H1 (cell line): ENCODE measurements around the gene DPY30. TPM values are rescaled to one million over a fixed set of nuclear protein-coding genes. Genes with fewer than 3 reads are reported as not detected.

Experiments used
- CEBPB ChIP-seq: IDR thresholded peaks from 2 replicates; pipeline ENCODE4 v1.6.1; 2012; ENCODE audit warnings: low read depth, low read length
- EGR1 ChIP-seq: IDR thresholded peaks from 2 replicates; pipeline ENCODE4 v1.6.1; 2011; ENCODE audit warnings: low read depth, low read length, borderline replicate concordance
- HDAC2 ChIP-seq, 2 experiments: fragments of 300-600 bp in 1 of 2; sonication (generic) in 1 of 2; IDR thresholded peaks; 2 replicates each; pipeline ENCODE4 v1.6.1; 2011 to 2012; ENCODE audit warnings: low read depth in 2 of 2, low read length in 2 of 2, mild to moderate bottlenecking in 2 of 2, moderate library complexity in 2 of 2, borderline replicate concordance in 1 of 2, inconsistent platforms in 1 of 2
- HDAC6 ChIP-seq: IDR thresholded peaks from one replicate; pipeline ENCODE4 v1.7.1; 2012; ENCODE audit warnings: low read depth, mild to moderate bottlenecking, inconsistent platforms, low read length, moderate library complexity
- SUZ12 ChIP-seq: fragments of 200-600 bp; sonication (generic); IDR thresholded peaks from 2 replicates; pipeline ENCODE4 v1.6.1; 2012; ENCODE audit warnings: mild to moderate bottlenecking, inconsistent platforms, low read length, moderate library complexity, mixed read lengths
- TAF1 ChIP-seq: IDR thresholded peaks from 2 replicates; pipeline ENCODE4 v1.6.1; 2011; ENCODE audit warnings: mild to moderate bottlenecking, low read depth, low read length
- TCF12 ChIP-seq: IDR thresholded peaks from 2 replicates; pipeline ENCODE4 v1.6.1; 2011; ENCODE audit warnings: low read depth, mild to moderate bottlenecking, low read length
- polyA plus RNA-seq, 7 experiments: library from polyadenylated mRNA; depleted of rRNA in 3 of 7; stranded (reverse) in 5 of 7; unstranded in 2 of 7; fragments of >200 nt in 5 of 7; fragments of 200-250 nt in 2 of 7; gene quantifications; 1 replicate in 5 of 7; 2 replicates in 1 of 7; 4 replicates in 1 of 7; pipeline versions ENCODE4 v1.2.1 to v1.2.3, GENCODE V29; 2011 to 2013; ENCODE audit warnings: missing spikeins in 2 of 7, mixed read lengths in 2 of 7
- total RNA-seq: library from RNA; stranded (reverse); fragmentation: NEBNext Ultra II Directional; extraction: Animal tissue kit (Norgen Biotek cat#: 25700); gene quantifications from 2 replicates; pipeline ENCODE4 v1.2.1, GENCODE V29; 2021

DPY30 gene
- total and polyA plus RNA-seq, 2 of the 8 experiments (the other 6 are each of a cell fraction or from before 2014, with no cell fraction given): 139 to 157 TPM

DNA sequence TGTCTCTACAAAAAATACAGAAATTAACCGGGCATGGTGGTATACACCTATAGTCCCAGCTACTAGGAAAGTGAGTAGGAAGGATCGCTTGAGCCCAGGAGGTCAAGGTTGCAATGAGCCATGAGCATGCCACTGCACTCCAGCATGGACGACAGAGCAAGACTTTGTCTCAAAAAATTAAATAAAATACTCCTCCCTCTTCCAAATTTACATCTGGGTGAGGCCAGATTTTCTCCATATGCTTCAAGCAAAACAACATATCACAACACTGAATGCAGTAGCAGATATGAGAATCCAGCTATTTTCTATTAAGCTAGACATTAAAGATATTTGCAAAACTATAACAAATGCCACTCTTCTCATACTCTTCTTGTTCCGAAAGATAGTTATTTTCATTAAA, 49.7 kb downstream of the DPY30 start (continued):
- TF ChIP-seq CEBPB (no peak), HDAC2 (IDR thresholded peaks at IDR 0.05; ENCODE audit: borderline replicate concordance in 1 of 2, low read depth in 2 of 2, low read length in 2 of 2) (no peak), EGR1 (no peak), TCF12 (no peak), HDAC6 (no peak), TAF1 (no peak), SUZ12 (no peak)
